Esophagus (tissue), 2 donors: Measurements from ENCODE around the gene PLEKHM2. TPM values are rescaled to one million over a fixed set of nuclear protein-coding genes. Genes with fewer than 3 reads are reported as not detected.

Source experiments
- H3K27ac ChIP-seq, 2 donors: one replicate each; pipeline ENCODE4 v1.5.1; 2013; ENCODE audit warnings: low read depth in 2 of 2, mild to moderate bottlenecking in 2 of 2, inconsistent platforms in 1 of 2, low read length in 1 of 2, moderate library complexity in 1 of 2
- H3K27me3 ChIP-seq, 2 donors: one replicate each; pipeline ENCODE4 v1.6.1; 2013; ENCODE audit warnings: low read length in 2 of 2, control low read depth in 1 of 2, mild to moderate bottlenecking in 1 of 2; ENCODE audit not compliant: insufficient read depth in 2 of 2, control insufficient read depth in 1 of 2
- H3K36me3 ChIP-seq, 2 donors: one replicate each; pipeline ENCODE4 v1.6.1; 2013; ENCODE audit warnings: low read length in 1 of 2; ENCODE audit not compliant: control insufficient read depth in 2 of 2, insufficient read depth in 2 of 2
- H3K4me1 ChIP-seq, 2 donors: one replicate each; pipeline ENCODE4 v1.6.1; 2013; ENCODE audit warnings: low read length in 1 of 2; ENCODE audit not compliant: control insufficient read depth in 2 of 2, insufficient read depth in 2 of 2
- H3K4me3 ChIP-seq, 2 donors: one replicate each; pipeline ENCODE4 v1.5.1; 2013; ENCODE audit warnings: low read length in 2 of 2, mild to moderate bottlenecking in 2 of 2, low read depth in 1 of 2, moderate library complexity in 1 of 2
- H3K9me3 ChIP-seq, 2 donors: one replicate each; pipeline ENCODE4 v1.6.1; 2013; ENCODE audit warnings: mild to moderate bottlenecking in 2 of 2, low read depth in 1 of 2, low read length in 1 of 2, moderate library complexity in 1 of 2; ENCODE audit not compliant: control insufficient read depth in 2 of 2, insufficient read depth in 1 of 2
- WGBS, 2 donors: extraction: QIAGEN DNeasy Blood & Tissue Kit; methylation state at CpG; one replicate each; pipeline ENCODE4 v1.1.7; 2013; 5-methylcytosine and 5-hydroxymethylcytosine counted together
- polyA plus RNA-seq, 2 donors: library from polyadenylated mRNA; stranded (reverse); fragments of 200-250 nt; gene quantifications; one replicate each; pipeline ENCODE4 v1.2.3, GENCODE V29; 2013
- donor health status: healthy with polysubstance abuse.
- donor health status: Bipolar disorder and iron deficiency.

Gene PLEKHM2
- polyA plus RNA-seq, 2 donors: 34.5 to 40.7 TPM

DNA sequence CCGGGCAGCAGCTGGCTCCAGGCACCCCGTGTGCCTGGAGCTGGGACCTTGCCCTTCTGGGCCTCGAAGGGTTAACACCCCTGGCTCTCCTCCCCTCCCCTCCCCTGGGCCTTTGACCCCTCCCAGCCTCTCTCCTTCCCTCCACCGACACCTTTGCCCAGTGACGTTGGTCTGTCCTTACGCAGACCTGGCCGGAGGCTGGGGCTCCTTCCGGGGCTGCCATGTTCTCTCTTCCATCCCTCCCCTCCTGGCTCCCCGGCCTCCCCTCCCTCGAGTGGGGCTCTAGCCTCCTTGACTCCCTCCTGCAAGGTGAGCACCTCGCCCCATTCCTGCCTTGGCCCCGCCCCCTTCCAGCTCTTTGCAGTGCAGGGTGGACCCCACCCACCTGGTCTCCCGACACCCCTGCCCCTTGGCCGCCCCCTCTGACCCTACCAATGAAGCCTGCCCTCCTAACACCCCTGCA, 58.2 kb downstream of the PLEKHM2 start, which contains the start of gene TMEM82:
Gene TMEM82, plus strand, starts transcription at position 161 of the 463 bp plus-strand sequence. Its CDS starts 61 bp downstream, at position 222.
- Histone ChIP-seq H3K4me3 (no peak within 1 kb of the TSS), H3K4me1 (peaks cover 6 to 9% of the 10 kb centered on the region in 2 donors), H3K27me3 (no peaks in the 10 kb centered on the region), H3K27ac (peak within 1 kb of the TSS in 1 of 2 donors; percentile 45), H3K9me3 (no peaks in the 10 kb centered on the region), H3K36me3 (no peaks in the 10 kb centered on the region)
- 32 to 40% methylated on average over 14 of the region's 14 CpGs for WGBS, 2 donors

DNA sequence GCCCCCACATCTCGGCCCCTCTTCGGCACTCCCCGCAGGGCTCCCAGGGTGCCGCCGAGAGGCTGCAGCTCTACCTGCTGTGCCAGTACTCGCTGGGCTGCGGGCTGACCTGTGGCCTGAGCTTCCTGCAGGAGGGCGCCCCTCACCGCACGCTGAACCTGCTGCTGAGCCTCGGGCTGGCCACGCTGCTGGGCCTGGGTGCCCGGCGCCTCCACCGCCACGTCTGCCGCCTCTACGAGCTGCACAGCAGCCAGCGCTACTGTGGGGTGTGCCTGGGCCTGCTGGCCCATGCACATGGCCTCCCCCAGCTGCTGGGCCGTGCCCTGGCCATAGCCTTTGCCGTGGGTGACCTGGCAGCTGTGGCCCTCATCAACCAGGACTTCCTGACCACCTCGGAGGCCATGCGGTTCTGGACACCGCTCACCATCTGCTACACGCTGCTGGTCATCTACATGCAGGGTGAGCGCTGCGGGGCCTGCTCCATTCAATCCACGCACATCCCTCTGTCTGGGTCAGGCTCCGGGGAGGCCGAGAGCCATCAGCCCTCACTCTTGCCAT, 60.1 kb downstream of the PLEKHM2 start:
- H3K4me1 ChIP-seq: peaks cover 0 to 5% of the 10 kb centered on the region in 2 donors
- no peak overlapping the region for H3K27ac ChIP-seq
- no peaks in the 10 kb centered on the region for H3K9me3 ChIP-seq
- H3K27me3 ChIP-seq: no peaks in the 10 kb centered on the region
- H3K4me3 ChIP-seq: no peak overlapping the region
- 84 to 87% methylated on average over 30 of the region's 30 CpGs for WGBS, 2 donors
- no peaks in the 10 kb centered on the region for H3K36me3 ChIP-seq

DNA sequence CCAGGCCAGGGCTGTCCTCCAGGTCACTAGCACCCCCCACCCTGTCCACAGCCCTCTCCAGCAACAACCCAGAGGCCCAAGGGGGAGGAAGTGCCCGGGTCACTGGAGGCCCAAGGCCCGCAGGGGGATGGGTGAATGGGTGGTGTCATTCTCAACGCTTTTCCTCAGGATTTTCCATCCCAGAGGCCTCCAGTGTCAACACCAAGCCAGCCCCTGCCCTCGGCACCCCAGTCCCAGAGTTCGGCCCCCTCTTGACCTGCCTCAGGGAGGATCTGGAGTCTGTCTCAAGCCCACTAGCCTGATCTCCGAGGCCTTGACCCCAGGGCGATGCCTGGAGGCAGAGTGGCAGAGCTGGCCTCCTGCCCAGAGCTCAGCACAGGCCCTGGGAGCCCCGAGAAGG, 63.3 kb downstream of the PLEKHM2 start:
- WGBS, 2 donors: 63 to 68% methylated on average over 8 of the region's 8 CpGs
- H3K36me3 ChIP-seq: no peaks in the 10 kb centered on the region
- no peak overlapping the region for H3K4me3 ChIP-seq
- H3K27me3 ChIP-seq: no peaks in the 10 kb centered on the region
- no peak overlapping the region for H3K27ac ChIP-seq
- no peaks in the 10 kb centered on the region for H3K9me3 ChIP-seq
- H3K4me1 ChIP-seq: peaks cover 0 to 3% of the 10 kb centered on the region in 2 donors

- WGBS, 2 donors: 87 to 92% methylated on average over 5 of the region's 5 CpGs
- no peaks in the 10 kb centered on the region for H3K36me3 ChIP-seq
- H3K9me3 ChIP-seq: no peaks in the 10 kb centered on the region
Observed at GRCh38 chr1:15748264-15748663, 64.1 kb downstream of the PLEKHM2 start.

GRCh38 chr1:15748690-15749398, 64.7 kb downstream of the PLEKHM2 start:
- H3K27ac ChIP-seq: no peak overlapping the region
- WGBS, 2 donors: 82 to 90% methylated on average over 10 of the region's 10 CpGs
- H3K36me3 ChIP-seq: no peaks in the 10 kb centered on the region
- no peak overlapping the region for H3K4me3 ChIP-seq
- no peaks in the 10 kb centered on the region for H3K9me3 ChIP-seq
- peaks cover 0 to 3% of the 10 kb centered on the region in 2 donors for H3K4me1 ChIP-seq
- no peaks in the 10 kb centered on the region for H3K27me3 ChIP-seq

More at GRCh38 chr1:15748264-15748663, 64.1 kb downstream of the PLEKHM2 start:
- Histone ChIP-seq H3K4me1 (peaks cover 0 to 3% of the 10 kb centered on the region in 2 donors), H3K27me3 (no peaks in the 10 kb centered on the region), H3K27ac (no peak overlapping the region), H3K4me3 (no peak overlapping the region)

DNA sequence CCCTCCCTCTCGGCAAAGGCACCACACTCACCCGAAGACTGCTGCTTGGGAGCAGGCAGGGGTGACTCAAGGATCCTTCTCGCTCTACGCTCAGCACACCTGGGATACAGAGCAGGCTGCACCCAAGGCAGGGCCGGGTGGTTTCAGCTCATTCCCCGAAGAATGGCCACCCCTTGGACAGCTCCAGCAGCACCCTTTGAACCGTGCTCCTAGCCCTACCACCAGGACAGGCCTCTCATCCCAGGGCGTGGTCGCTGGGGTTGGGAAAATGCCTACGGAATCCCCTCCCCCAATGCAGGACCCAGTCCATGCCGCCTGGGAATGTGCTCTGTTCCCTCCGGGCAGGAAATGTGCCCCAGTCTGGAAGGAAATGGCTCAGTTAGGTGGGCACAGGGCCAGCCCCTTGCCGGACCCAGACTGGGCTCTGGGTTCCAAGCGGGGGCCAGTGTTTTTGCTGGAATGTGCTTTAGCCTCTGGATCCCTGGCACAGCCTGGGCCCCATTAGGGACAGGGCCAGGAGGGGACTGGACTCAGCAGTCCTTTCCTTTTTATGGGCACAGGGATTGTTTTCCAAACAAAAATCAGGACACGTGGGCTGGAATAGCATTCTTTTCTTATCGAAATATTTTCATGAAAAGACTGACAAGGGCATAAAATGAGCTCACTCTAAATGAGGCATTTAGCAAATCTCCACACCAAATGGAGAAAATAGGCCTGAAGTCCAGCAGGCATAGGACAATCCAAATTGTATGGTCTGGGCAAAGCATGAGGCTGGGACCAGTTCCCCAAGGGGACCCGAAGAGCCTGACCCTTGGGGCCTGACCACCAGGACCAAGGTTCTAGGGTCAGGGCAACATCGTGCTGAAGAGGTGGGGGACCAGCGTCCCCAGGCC, 65.5 kb downstream of the PLEKHM2 start:
- Histone ChIP-seq H3K27me3 (no peaks in the 10 kb centered on the region), H3K4me1 (peaks cover 0 to 3% of the 10 kb centered on the region in 2 donors), H3K4me3 (no peak overlapping the region), H3K9me3 (no peaks in the 10 kb centered on the region), H3K27ac (no peak overlapping the region), H3K36me3 (no peaks in the 10 kb centered on the region)
- 60 to 70% methylated on average over 18 to 19 of the region's 19 CpGs for WGBS, 2 donors

DNA sequence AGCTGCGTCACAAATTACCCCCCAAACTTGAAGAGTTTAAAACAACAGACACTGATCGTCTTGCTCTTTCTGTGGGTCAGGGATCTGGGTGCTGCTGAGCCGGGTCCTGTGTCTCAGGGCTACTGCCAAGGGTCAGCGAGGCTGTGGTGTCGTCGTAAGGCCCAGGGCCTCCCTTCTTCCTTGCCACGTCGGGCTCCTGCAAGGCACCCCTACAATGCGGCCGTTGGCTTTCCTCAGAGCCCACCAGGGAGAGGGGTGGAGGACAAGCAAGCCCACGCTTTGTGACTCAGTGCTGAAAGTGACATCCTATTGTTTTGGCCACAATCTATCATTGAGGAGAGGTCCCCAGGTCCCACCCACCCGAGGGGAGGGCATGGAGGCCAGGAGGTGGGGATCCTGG, 66.8 kb downstream of the PLEKHM2 start:
- no peak overlapping the region for H3K4me3 ChIP-seq
- no peaks in the 10 kb centered on the region for H3K27me3 ChIP-seq
- H3K9me3 ChIP-seq: no peaks in the 10 kb centered on the region
- 91% methylated on average over 12 of the region's 12 CpGs for WGBS, 2 donors
- no peak overlapping the region for H3K27ac ChIP-seq
- peaks cover 0 to 3% of the 10 kb centered on the region in 2 donors for H3K4me1 ChIP-seq
- no peaks in the 10 kb centered on the region for H3K36me3 ChIP-seq

- peaks cover 0 to 3% of the 10 kb centered on the region in 2 donors for H3K4me1 ChIP-seq
- WGBS, 2 donors: 74 to 85% methylated on average over 10 of the region's 10 CpGs
Observed at GRCh38 chr1:15751717-15752116, 67.6 kb downstream of the PLEKHM2 start.

GRCh38 chr1:15753776-15754175, 69.7 kb downstream of the PLEKHM2 start:
- H3K27ac ChIP-seq: no peak overlapping the region
- 80 to 88% methylated on average over 9 to 10 of the region's 10 CpGs for WGBS, 2 donors
- no peaks in the 10 kb centered on the region for H3K27me3 ChIP-seq
- H3K4me1 ChIP-seq: peaks cover 0 to 15% of the 10 kb centered on the region in 2 donors
- no peak overlapping the region for H3K4me3 ChIP-seq
- H3K9me3 ChIP-seq: no peaks in the 10 kb centered on the region
- no peaks in the 10 kb centered on the region for H3K36me3 ChIP-seq

More at GRCh38 chr1:15751717-15752116, 67.6 kb downstream of the PLEKHM2 start:
- Histone ChIP-seq H3K9me3 (no peaks in the 10 kb centered on the region), H3K27ac (no peak overlapping the region), H3K36me3 (no peaks in the 10 kb centered on the region), H3K27me3 (no peaks in the 10 kb centered on the region), H3K4me3 (no peak overlapping the region)
